Astrocyte of the cerebellum (primary cell): ENCODE data around the gene TNS3.

Source experiments
- DNase-seq: peaks from one replicate; pipeline ENCODE4 v3.0.0-alpha.2; 2011; ENCODE audit warnings: low read depth
- H3K4me3 ChIP-seq: 2 replicates; pipeline ENCODE4 v1.5.1; 2011; ENCODE audit warnings: mild to moderate bottlenecking, low read depth, low read length, moderate library complexity
- in situ Hi-C: cut with HindIII; loops from 2 replicates; pipeline ENCODE4 v1.10.0; 2017; ENCODE audit warnings: low sequenced_read_pairs
- TF ChIP-seq, protein P1 (sequence below): IDR thresholded peaks from 2 replicates; pipeline ENCODE4 v1.5.1; 2012; ENCODE audit warnings: low read length, low read depth, moderate library complexity, mild to moderate bottlenecking; ENCODE audit errors: missing control alignments

TNS3 gene

GRCh38 chr7:47561715-47562446 is 20.0 kb downstream of the TNS3 start:
- TF ChIP-seq, protein P1, sequence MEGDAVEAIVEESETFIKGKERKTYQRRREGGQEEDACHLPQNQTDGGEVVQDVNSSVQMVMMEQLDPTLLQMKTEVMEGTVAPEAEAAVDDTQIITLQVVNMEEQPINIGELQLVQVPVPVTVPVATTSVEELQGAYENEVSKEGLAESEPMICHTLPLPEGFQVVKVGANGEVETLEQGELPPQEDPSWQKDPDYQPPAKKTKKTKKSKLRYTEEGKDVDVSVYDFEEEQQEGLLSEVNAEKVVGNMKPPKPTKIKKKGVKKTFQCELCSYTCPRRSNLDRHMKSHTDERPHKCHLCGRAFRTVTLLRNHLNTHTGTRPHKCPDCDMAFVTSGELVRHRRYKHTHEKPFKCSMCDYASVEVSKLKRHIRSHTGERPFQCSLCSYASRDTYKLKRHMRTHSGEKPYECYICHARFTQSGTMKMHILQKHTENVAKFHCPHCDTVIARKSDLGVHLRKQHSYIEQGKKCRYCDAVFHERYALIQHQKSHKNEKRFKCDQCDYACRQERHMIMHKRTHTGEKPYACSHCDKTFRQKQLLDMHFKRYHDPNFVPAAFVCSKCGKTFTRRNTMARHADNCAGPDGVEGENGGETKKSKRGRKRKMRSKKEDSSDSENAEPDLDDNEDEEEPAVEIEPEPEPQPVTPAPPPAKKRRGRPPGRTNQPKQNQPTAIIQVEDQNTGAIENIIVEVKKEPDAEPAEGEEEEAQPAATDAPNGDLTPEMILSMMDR = no peak
- in situ Hi-C loops = no loop called here
- H3K4me3 ChIP-seq = no peak overlapping the region
- no peak for DNase-seq

GRCh38 chr7:47559306-47560220 is 22.3 kb downstream of the TNS3 start:
- DNase-seq = no peak
- TF ChIP-seq, protein P1 = no peak
- H3K4me3 ChIP-seq = no peak overlapping the region
- in situ Hi-C loops = no loop called here

- no peak for DNase-seq
- in situ Hi-C loops = no loop called here
- H3K4me3 ChIP-seq = no peak overlapping the region
- TF ChIP-seq, protein P1 = no peak
These were observed 23.9 kb downstream of the TNS3 start for GRCh38 chr7:47557694-47558670.

DNA sequence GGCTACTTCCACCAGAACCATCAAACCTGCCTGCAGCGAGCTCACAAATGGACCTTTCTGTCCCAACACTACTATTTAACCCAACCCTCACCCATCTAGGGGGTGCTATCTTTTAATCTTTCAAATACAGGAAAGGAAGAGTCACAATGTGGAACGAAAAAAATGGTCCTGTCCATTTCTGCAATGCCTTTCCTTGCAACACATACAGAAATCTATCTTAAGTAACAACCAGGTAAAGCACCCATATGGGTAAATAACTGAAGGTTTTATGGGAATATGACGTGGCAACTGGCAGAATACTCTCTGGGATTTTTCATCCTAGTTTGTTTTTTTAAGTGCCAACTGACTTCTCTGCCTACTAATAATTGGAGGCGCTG is 24.6 kb downstream of the TNS3 start:
- TF ChIP-seq, protein P1 = no peak
- no peak for DNase-seq
- no peak overlapping the region for H3K4me3 ChIP-seq
- in situ Hi-C loops = no loop called here

GRCh38 chr7:47556511-47557180 is 25.3 kb downstream of the TNS3 start:
- TF ChIP-seq, protein P1 = no peak
- in situ Hi-C loops = no loop called here
- no peak for DNase-seq
- no peak overlapping the region for H3K4me3 ChIP-seq
